ENCODE measurements around the gene TIAM1.

DNA sequence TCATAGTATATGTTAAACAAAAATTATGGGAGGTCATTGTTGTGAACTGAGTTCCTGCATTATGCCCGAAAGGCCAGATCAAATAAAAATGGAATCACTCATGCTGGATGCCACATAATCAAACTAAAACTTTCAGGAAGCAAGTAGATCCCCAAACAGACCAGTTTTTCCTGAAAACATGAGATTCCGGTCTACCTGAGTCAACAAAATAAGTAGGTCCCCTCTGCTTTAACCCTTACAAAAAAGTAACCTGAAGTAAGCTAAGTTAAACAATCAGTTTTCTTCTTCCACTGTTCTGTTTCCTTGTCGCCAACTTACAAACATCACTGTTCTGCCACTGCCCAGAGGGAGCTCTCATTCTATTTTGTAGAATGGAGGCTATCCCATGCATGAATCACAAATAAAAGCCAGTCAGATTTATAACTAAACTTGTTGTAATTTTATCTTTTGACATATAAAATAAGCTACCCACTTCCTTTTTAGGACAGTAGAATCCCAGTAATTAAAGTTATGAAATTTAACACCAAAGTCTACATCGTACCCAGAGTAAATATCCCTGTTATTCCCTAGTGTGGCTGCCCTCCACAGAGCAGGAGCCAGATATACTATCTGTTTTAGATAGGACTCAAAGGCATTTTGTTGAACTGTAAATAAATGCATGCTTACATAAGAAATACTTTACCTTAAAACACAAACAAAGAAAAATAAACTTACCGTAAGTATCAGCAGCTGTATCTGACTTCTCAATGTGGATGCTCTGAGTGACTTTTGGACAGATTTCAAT is 149.4 kb downstream of the TIAM1 start:
- TF ChIP-seq, protein P1, sequence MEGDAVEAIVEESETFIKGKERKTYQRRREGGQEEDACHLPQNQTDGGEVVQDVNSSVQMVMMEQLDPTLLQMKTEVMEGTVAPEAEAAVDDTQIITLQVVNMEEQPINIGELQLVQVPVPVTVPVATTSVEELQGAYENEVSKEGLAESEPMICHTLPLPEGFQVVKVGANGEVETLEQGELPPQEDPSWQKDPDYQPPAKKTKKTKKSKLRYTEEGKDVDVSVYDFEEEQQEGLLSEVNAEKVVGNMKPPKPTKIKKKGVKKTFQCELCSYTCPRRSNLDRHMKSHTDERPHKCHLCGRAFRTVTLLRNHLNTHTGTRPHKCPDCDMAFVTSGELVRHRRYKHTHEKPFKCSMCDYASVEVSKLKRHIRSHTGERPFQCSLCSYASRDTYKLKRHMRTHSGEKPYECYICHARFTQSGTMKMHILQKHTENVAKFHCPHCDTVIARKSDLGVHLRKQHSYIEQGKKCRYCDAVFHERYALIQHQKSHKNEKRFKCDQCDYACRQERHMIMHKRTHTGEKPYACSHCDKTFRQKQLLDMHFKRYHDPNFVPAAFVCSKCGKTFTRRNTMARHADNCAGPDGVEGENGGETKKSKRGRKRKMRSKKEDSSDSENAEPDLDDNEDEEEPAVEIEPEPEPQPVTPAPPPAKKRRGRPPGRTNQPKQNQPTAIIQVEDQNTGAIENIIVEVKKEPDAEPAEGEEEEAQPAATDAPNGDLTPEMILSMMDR (IDR thresholded peaks at IDR 0.05; ENCODE audit: insufficient read depth, low read length, poor library complexity, severe bottlenecking): no peak
- TF ChIP-seq EZH2phosphoT487 (conservative IDR thresholded peaks at IDR 0.05; ENCODE audit: low read length): no peak

Data from SU-DHL-6 (cell line).